CD4-positive, alpha-beta T cell treated with Interferon gamma for 1 hour (primary cell): Measurements from ENCODE around the gene REM1.
A peak's percentile ranks its signal among the peaks of the same experiment; 100 is the strongest.
"Not testable (repeated sequence)": the region's sequence is repeated elsewhere in the genome, so short reads cannot be mapped to it uniquely, and the experiment has no call there.

Experiments
- DNase-seq: peaks from one replicate; pipeline ENCODE4 v3.0.0-alpha.2; 2020

Gene REM1, protein sequence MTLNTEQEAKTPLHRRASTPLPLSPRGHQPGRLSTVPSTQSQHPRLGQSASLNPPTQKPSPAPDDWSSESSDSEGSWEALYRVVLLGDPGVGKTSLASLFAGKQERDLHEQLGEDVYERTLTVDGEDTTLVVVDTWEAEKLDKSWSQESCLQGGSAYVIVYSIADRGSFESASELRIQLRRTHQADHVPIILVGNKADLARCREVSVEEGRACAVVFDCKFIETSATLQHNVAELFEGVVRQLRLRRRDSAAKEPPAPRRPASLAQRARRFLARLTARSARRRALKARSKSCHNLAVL

DNA sequence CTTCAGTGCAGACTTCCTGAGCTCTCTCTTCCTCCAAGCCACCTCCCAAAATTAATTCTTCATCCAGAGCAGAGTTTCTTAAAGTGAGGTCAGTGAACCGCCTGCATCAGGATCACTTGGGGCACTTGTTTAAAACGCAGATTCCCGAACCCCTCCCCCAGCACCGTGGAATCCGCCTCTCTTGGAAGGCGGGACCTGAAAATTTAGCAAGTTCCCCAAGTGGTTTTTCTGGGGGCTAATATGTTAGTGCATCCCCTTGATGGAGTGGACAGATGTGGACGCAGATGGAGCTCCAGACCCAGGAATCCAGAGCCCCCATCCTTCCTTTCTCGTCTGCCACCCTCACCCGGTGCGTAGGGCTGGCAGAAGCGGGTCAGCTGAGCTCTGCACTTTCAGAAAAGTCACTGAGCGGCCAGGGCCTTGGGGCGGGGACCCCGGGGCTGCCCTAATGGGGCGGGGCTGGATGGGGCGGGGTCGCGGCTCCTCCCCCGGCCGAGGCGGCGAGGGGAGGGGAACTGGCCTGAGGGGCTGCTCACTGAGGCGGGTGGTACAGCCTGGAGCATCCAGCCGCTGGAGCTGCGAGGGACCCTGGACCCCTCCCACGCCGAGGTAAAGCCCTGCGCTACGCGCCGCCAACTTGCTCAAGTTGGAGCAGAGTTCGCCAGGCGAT lies at the start of gene REM1, which contains the start of gene DEFB124:
TSS of gene REM1 (plus strand) at position 531 of the 670 bp plus-strand sequence. CDS start 1,158 bp downstream, outside the sequence.
TSS of gene DEFB124 (minus strand) at position 370 of the 670 bp plus-strand sequence. CDS start 2,114 bp downstream, outside the sequence.
- DNase-seq: no peak

DNA sequence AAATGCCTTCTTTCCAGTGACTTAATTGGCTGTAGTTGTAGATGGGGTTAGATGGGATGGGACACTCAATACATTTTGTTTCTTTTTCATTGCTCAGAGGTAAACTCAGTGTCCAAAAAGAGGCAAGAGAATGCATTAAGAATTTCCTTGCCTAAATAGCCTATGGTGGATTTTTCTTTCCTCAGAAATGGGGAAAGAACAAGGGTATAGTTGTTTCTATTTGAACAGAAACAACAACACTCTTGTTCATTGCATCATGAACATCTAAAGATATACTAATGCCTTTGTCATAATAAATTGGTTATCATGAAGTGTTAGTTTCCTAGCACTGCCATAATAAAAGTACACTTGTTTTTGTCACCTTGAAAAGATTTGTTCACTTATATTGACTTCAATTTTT lies 49.3 kb upstream of the REM1 start:
- no peak for DNase-seq

DNA sequence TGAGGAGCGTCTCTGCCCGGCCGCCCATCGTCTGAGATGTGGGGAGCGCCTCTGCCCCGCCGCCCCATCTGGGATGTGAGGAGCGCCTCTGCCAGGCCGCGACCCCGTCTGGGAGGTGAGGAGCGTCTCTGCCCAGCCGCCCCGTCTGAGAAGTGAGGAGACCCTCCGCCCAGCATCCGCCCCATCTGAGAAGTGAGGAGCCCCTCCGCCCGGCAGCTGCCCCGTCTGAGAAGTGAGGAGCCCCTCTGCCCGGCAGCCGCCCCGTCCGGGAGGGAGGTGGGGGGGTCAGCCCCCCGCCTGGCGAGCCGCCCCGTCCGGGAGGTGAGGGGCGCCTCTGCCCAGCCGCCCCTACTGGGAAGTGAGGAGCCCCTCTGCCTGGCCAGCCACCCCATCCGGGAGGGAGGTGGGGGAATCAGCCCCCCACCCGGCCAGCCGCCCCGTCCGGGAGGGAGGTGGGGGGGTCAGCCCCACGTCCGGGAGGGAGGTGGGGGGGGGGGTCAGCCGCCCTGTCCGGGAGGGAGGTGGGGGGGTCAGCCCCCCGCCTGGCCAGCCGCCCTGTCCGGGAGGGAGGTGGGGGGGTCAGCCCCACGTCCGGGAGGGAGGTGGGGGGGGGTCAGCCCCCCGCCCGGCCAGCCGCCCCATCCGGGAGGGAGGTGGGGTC lies 48.1 kb upstream of the REM1 start:
- DNase-seq: not testable (repeated sequence)

- not testable (repeated sequence) for DNase-seq
These were observed 47.5 kb upstream of the REM1 start for GRCh38 chr20:31427576-31427975.

DNA sequence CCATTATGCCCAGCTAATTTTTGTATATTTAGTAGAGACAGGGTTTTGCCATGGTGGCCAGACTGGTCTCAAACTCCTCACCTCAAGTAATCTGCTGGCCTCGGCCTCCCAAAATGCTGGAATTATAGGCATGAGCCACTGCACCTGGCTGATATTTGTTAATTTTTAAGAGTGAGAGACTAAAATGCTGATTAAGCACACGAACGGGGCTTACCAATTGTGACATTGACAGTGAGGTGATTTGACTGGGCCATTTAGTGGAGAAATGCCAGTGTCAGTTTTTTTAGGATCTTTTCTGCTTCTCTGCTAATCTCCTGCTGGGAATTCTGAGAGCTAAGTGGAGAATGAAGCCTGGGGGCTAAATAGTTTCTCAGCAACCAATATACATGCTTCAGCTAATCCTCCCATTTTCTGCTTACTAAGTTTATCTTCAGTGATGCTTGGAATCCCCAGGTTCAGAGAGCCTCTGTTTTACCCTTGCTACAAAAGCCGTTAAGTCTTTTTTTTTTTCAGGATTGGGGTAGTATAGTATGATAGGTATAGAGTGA lies 44.4 kb upstream of the REM1 start:
- DNase-seq: no peak

- DNase-seq: no peak
These were observed 35.0 kb upstream of the REM1 start, which contains the start of gene DEFB123 for GRCh38 chr20:31440012-31440659. Gene DEFB123, plus strand, starts transcription at chr20:31440632. Its CDS starts 67 bp downstream, at chr20:31440699.

- DNase-seq: no peak
These were observed 28.8 kb upstream of the REM1 start for GRCh38 chr20:31446084-31446819.

GRCh38 chr20:31449511-31450414 lies 25.3 kb upstream of the REM1 start:
- DNase-seq: no peak

GRCh38 chr20:31452575-31452974 lies 22.5 kb upstream of the REM1 start:
- no peak for DNase-seq

DNA sequence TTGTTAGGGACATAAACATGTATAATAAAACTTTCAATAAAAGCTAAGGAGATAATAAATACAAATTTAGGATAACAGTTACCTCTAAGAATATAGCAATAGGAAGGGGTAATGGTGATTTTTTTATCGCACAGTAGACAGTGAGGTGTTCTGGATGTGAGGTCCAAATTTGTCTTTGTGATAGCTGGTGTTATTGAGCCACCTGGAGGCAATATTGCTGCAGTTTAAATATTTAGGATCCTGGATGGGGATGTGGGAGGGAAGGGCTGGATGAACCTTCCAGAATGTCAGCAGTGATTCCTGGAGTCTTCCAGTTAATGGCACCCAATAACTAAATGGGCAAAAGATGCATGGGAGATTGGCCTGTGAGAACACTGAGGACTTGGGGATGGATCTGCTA lies 20.7 kb upstream of the REM1 start:
- no peak for DNase-seq

GRCh38 chr20:31470946-31471345 lies 4.1 kb upstream of the REM1 start:
- DNase-seq: not testable (repeated sequence)

GRCh38 chr20:31472395-31473330 lies 2.4 kb upstream of the REM1 start:
- DNase-seq: no peak

- DNase-seq: no peak
These were observed 1.6 kb upstream of the REM1 start for GRCh38 chr20:31473331-31474096.

- no peak for DNase-seq
These were observed 1.0 kb upstream of the REM1 start for GRCh38 chr20:31474097-31474436.

DNA sequence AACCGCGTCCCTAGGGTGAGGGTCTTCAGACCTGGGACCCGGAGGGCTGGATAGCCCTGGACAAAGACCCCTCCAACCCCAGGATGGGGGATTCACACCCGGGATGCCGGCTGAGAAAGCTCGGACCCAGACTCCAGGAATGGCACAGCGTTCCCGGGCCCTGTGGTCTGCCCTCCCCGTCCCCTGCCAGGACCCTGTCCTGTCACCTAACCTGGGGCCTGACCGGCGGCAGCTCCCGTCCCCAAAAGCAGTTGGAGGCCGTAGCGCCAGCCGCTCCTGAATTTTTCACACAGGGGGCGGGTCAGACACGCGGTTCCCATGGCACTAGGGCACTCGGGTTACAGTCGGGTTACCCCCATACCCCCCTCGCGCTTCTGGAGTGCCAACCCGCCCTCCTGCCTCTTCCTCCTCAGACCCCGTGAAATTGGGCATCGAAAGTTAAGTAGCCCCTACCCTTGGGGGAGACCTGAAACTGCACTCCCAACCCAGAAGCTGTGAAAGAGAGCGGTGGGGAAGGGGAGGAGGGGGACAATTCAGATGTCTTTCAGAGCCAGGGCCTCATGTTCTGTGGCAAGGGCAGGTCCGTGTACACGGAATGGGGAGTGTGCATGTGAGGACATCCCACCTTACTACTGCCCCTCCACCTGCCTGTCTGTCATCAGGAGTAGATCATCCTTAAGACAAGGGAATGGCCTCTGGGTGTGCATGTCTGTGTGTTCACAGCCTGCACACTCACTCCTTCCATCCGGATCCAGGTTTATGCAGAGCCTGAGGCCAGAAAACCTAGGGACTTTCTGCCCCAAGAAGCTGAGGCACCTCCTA lies 595 bp downstream of the REM1 start:
- no peak for DNase-seq

DNA sequence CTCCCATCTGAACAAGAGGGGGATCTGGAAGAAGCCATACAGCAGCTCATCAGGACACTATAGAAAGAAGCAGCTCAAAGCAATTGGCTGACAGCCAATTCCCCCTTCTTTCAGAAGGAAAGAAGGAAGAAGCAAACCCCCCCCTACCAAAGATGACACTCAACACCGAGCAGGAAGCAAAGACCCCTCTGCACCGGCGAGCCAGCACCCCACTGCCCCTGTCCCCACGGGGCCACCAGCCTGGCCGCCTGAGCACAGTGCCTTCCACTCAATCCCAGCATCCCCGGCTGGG lies 1.2 kb downstream of the REM1 start:
- DNase-seq: no peak

DNA sequence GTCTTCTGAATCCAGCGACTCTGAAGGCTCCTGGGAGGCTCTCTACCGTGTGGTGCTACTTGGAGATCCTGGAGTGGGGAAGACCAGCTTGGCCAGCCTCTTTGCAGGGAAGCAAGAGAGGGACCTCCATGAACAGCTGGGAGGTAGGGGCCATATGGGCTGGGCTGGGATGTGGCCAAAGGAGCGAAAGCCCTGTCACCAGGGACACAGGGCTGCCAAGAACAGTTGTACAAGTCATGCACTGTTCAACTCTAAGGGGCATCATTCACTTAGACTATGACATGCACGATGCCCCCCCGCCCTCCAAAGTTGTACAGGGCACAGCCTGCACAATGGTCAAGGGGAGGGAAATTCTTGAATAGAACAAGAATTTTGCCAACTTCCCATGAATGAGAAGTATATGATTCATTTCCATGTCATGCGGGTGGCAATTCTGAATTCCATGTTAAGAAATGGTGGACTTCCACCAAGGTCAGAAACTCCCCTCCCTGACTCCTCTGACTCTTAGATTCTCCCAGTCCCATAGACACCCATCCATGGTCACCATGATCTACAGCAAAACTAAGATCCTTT lies 1.6 kb downstream of the REM1 start:
- no peak for DNase-seq

DNA sequence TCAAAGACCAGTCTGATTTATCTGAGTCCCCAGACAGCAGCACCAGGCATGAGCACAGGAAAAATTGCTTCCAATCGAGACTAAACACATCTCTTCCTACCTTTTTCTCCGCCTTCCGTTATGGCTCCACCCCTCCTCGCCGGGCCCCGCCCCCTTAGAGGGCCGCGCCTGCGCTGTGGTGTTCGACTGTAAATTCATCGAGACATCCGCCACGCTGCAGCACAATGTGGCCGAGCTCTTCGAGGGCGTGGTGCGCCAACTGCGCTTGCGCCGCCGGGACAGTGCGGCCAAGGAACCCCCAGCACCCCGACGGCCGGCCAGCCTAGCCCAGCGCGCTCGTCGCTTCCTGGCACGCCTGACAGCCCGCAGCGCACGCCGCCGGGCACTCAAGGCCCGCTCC lies 8.9 kb downstream of the REM1 start:
- DNase-seq: peak; percentile 12
